Measurements from ENCODE around the gene SLC26A11.
A peak's percentile ranks its signal among the peaks of the same experiment; 100 is the strongest.
"Not testable (repeated sequence)": the region's sequence is repeated elsewhere in the genome, so short reads cannot be mapped to it uniquely, and the experiment has no call there.

SLC26A11 gene

GRCh38 chr17:80219013-80219762 is 1.0 kb upstream of the SLC26A11 start:
- peak; percentile 87 for DNase-seq (ENCODE audit: low read depth)

GRCh38 chr17:80219763-80220053 is 519 bp upstream of the SLC26A11 start:
- no peak for DNase-seq (ENCODE audit: low read depth)

GRCh38 chr17:80220736-80221215 is 549 bp downstream of the SLC26A11 start:
- DNase-seq (ENCODE audit: low read depth) = no peak

GRCh38 chr17:80221351-80222105 is 1.3 kb downstream of the SLC26A11 start:
- no peak for DNase-seq (ENCODE audit: low read depth)

GRCh38 chr17:80222376-80223141 is 2.3 kb downstream of the SLC26A11 start:
- no peak for DNase-seq (ENCODE audit: low read depth)

GRCh38 chr17:80223142-80223815 is 3.1 kb downstream of the SLC26A11 start:
- DNase-seq (ENCODE audit: low read depth) = no peak

- DNase-seq (ENCODE audit: low read depth) = no peak
Observed at GRCh38 chr17:80223838-80224497, 3.7 kb downstream of the SLC26A11 start.

GRCh38 chr17:80224683-80225082 is 4.5 kb downstream of the SLC26A11 start:
- DNase-seq (ENCODE audit: low read depth) = no peak

- DNase-seq (ENCODE audit: low read depth) = no peak
Observed at GRCh38 chr17:80225230-80225629, 5.0 kb downstream of the SLC26A11 start.

GRCh38 chr17:80227156-80227555 is 6.9 kb downstream of the SLC26A11 start:
- DNase-seq (ENCODE audit: low read depth) = no peak

GRCh38 chr17:80227666-80228065 is 7.4 kb downstream of the SLC26A11 start:
- no peak for DNase-seq (ENCODE audit: low read depth)

- DNase-seq (ENCODE audit: low read depth) = no peak
Observed at GRCh38 chr17:80228477-80228876, 8.2 kb downstream of the SLC26A11 start.

- DNase-seq (ENCODE audit: low read depth) = no peak
Observed at GRCh38 chr17:80229011-80229410, 8.8 kb downstream of the SLC26A11 start.

- no peak for DNase-seq (ENCODE audit: low read depth)
Observed at GRCh38 chr17:80232438-80232837, 12.2 kb downstream of the SLC26A11 start.

- DNase-seq (ENCODE audit: low read depth) = no peak
Observed at GRCh38 chr17:80233202-80233601, 13.0 kb downstream of the SLC26A11 start.

GRCh38 chr17:80236911-80237310 is 16.7 kb downstream of the SLC26A11 start:
- no peak for DNase-seq (ENCODE audit: low read depth)

GRCh38 chr17:80237386-80237785 is 17.2 kb downstream of the SLC26A11 start:
- DNase-seq (ENCODE audit: low read depth) = no peak

- no peak for DNase-seq (ENCODE audit: low read depth)
Observed at GRCh38 chr17:80242505-80242904, 22.3 kb downstream of the SLC26A11 start.

GRCh38 chr17:80243526-80244433 is 23.6 kb downstream of the SLC26A11 start:
- DNase-seq (ENCODE audit: low read depth) = no peak

- not testable (repeated sequence) for DNase-seq (ENCODE audit: low read depth)
Observed at GRCh38 chr17:80244448-80244847, 24.2 kb downstream of the SLC26A11 start.

Measured in stimulated activated CD8-positive, alpha-beta memory T cell treated with anti-CD3 and anti-CD28 coated beads, Interleukin-7, amount 100 ng/mL, for 24 hours (primary cell).